Glutamatergic neuron (in vitro differentiated cells): ENCODE results near the gene SH3GL2. TPM values are rescaled to one million over a fixed set of nuclear protein-coding genes. Genes with fewer than 3 reads are reported as not detected.

Source experiments
- DNase-seq: peaks from one replicate; pipeline ENCODE4 v3.0.0; 2022
- H3K27ac Mint-ChIP-seq: one replicate; pipeline ENCODE4 v1.8.0; 2020; ENCODE audit warnings: mild to moderate bottlenecking, mixed read lengths, inconsistent platforms; ENCODE audit not compliant: unreplicated experiment
- H3K27me3 Mint-ChIP-seq: one replicate; pipeline ENCODE4 v1.8.0; 2020; ENCODE audit warnings: mild to moderate bottlenecking, moderate library complexity, mixed read lengths, inconsistent platforms; ENCODE audit not compliant: unreplicated experiment
- H3K36me3 Mint-ChIP-seq: one replicate; pipeline ENCODE4 v1.8.0; 2020; ENCODE audit warnings: mild to moderate bottlenecking, mixed read lengths, inconsistent platforms; ENCODE audit not compliant: unreplicated experiment
- H3K4me1 Mint-ChIP-seq: one replicate; pipeline ENCODE4 v1.8.0; 2020; ENCODE audit warnings: mild to moderate bottlenecking, low read depth, mixed read lengths, inconsistent platforms; ENCODE audit not compliant: unreplicated experiment
- H3K4me3 Mint-ChIP-seq: one replicate; pipeline ENCODE4 v1.8.0; 2020; ENCODE audit warnings: mild to moderate bottlenecking, mixed read lengths, inconsistent platforms; ENCODE audit not compliant: unreplicated experiment
- H3K9me3 Mint-ChIP-seq: one replicate; pipeline ENCODE4 v1.8.0; 2020; ENCODE audit warnings: mild to moderate bottlenecking, moderate library complexity, mixed read lengths, inconsistent platforms; ENCODE audit not compliant: unreplicated experiment
- total RNA-seq: library from RNA; stranded (reverse); fragmentation: NEBNext Ultra II Directional; extraction: Animal tissue kit (Norgen Biotek cat#: 25700); gene quantifications from one replicate; pipeline ENCODE4 v1.2.1, GENCODE V29; 2021; ENCODE audit not compliant: unreplicated experiment
- TF ChIP-seq, protein P1 (sequence below): fragments of 200-600 bp; sonication (generic); IDR thresholded peaks from one replicate; pipeline ENCODE4 v1.5.0; 2021; ENCODE audit not compliant: partially characterized antibody, unreplicated experiment

Gene SH3GL2
- total RNA-seq, 1 donor from 2014 or later: 8.1 TPM

- Mint-ChIP-seq H3K27me3 (peaks cover 1% of the 10 kb centered on the region), H3K4me3 (no peak overlapping the region), H3K4me1 (no peaks in the 10 kb centered on the region), H3K36me3 (peaks cover 5% of the 10 kb centered on the region), H3K27ac (no peak overlapping the region), H3K9me3 (no peaks in the 10 kb centered on the region)
- TF ChIP-seq, protein P1, sequence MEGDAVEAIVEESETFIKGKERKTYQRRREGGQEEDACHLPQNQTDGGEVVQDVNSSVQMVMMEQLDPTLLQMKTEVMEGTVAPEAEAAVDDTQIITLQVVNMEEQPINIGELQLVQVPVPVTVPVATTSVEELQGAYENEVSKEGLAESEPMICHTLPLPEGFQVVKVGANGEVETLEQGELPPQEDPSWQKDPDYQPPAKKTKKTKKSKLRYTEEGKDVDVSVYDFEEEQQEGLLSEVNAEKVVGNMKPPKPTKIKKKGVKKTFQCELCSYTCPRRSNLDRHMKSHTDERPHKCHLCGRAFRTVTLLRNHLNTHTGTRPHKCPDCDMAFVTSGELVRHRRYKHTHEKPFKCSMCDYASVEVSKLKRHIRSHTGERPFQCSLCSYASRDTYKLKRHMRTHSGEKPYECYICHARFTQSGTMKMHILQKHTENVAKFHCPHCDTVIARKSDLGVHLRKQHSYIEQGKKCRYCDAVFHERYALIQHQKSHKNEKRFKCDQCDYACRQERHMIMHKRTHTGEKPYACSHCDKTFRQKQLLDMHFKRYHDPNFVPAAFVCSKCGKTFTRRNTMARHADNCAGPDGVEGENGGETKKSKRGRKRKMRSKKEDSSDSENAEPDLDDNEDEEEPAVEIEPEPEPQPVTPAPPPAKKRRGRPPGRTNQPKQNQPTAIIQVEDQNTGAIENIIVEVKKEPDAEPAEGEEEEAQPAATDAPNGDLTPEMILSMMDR: no peak
- DNase-seq: no peak
These were observed 255.0 kb downstream of the SH3GL2 start for GRCh38 chr9:17833846-17834245.

DNA sequence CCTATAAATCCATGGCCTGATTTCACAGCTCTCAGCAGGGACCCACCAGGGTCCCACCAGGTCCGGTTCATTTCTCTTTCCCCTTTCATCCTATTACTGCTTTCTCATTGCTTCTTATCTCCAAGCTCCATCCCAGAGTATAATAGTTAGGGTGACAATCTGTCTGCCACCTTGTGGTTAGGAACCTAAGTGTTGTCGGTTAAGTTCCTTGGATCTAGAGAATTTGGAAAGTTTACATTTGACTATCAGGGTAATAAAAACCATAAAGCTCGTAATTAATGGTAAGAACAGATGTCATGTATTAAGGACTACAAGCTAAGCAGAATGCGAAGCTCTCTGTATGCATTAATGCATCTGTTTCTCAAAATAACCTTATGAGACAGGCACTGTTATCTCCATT lies 259.1 kb downstream of the SH3GL2 start:
- Mint-ChIP-seq H3K4me3 (no peak overlapping the region), H3K27ac (no peak overlapping the region), H3K27me3 (no peaks in the 10 kb centered on the region), H3K9me3 (no peaks in the 10 kb centered on the region), H3K36me3 (peaks cover 5% of the 10 kb centered on the region), H3K4me1 (no peaks in the 10 kb centered on the region)
- DNase-seq: no peak
- TF ChIP-seq, protein P1: no peak

- no peak overlapping the region for H3K27ac Mint-ChIP-seq
- no peak for DNase-seq
- H3K27me3 Mint-ChIP-seq: no peaks in the 10 kb centered on the region
- TF ChIP-seq, protein P1: no peak
- H3K4me1 Mint-ChIP-seq: no peaks in the 10 kb centered on the region
- H3K36me3 Mint-ChIP-seq: peaks cover 11% of the 10 kb centered on the region
- no peak overlapping the region for H3K4me3 Mint-ChIP-seq
- peaks cover 6% of the 10 kb centered on the region for H3K9me3 Mint-ChIP-seq
These were observed 260.9 kb downstream of the SH3GL2 start for GRCh38 chr9:17839776-17840175.

DNA sequence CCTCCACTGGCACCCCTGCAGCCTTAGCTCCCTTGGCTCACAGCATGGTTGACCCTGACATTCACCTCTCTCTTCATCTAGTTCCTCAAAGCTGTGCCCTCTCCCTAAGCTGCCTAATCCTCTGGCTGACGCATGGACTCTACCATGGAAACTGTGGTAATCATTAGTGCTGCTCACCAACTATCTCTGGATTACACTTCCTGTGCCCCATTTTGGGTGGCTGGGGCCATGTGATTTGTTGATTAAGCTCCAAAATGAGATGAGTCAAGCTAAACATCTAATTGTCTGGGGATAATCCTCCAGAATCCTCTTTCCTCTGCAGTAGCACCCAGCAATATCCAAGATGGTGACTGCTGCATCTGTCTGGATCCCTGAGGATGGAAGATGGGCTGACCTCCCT lies 264.4 kb downstream of the SH3GL2 start:
- Mint-ChIP-seq H3K27ac (no peak overlapping the region), H3K27me3 (no peaks in the 10 kb centered on the region), H3K4me1 (no peaks in the 10 kb centered on the region), H3K4me3 (no peak overlapping the region), H3K9me3 (peaks cover 8% of the 10 kb centered on the region), H3K36me3 (peaks cover 6% of the 10 kb centered on the region)
- no peak for DNase-seq
- TF ChIP-seq, protein P1: no peak
